ENCODE results near the gene GRAP2.
"Not testable (repeated sequence)": the region's sequence is repeated elsewhere in the genome, so short reads cannot be mapped to it uniquely, and the experiment has no call there.

The GRAP2 gene

GRCh38 chr22:39946126-39946502 is 45.2 kb downstream of the GRAP2 start:
- DNase-seq (ENCODE audit: low spot score): no peak

GRCh38 chr22:39946503-39947219 is 45.8 kb downstream of the GRAP2 start:
- no peak for DNase-seq (ENCODE audit: low spot score)

- no peak for DNase-seq (ENCODE audit: low spot score)
Observed at GRCh38 chr22:39947220-39948216, 46.6 kb downstream of the GRAP2 start.

- no peak for DNase-seq (ENCODE audit: low spot score)
Observed at GRCh38 chr22:39949964-39950737, 49.3 kb downstream of the GRAP2 start.

- DNase-seq (ENCODE audit: low spot score): not testable (repeated sequence)
Observed at GRCh38 chr22:39951603-39952293, 50.9 kb downstream of the GRAP2 start.

- no peak for DNase-seq (ENCODE audit: low spot score)
Observed at GRCh38 chr22:39952347-39952746, 51.5 kb downstream of the GRAP2 start.

- no peak for DNase-seq (ENCODE audit: low spot score)
Observed at GRCh38 chr22:39953101-39953500, 52.2 kb downstream of the GRAP2 start.

- no peak for DNase-seq (ENCODE audit: low spot score)
Observed at GRCh38 chr22:39954584-39955055, 53.7 kb downstream of the GRAP2 start.

- no peak for DNase-seq (ENCODE audit: low spot score)
Observed at GRCh38 chr22:39955675-39956074, 54.8 kb downstream of the GRAP2 start.

GRCh38 chr22:39956932-39957664 is 56.2 kb downstream of the GRAP2 start:
- no peak for DNase-seq (ENCODE audit: low spot score)

- no peak for DNase-seq (ENCODE audit: low spot score)
Observed at GRCh38 chr22:39958009-39958711, 57.3 kb downstream of the GRAP2 start.

GRCh38 chr22:39958949-39959639 is 58.2 kb downstream of the GRAP2 start:
- no peak for DNase-seq (ENCODE audit: low spot score)

- DNase-seq (ENCODE audit: low spot score): peak; percentile 75
Observed at GRCh38 chr22:39959640-39960447, 59.0 kb downstream of the GRAP2 start, which contains the start of gene TMA7B. Gene TMA7B, plus strand, starts transcription at chr22:39960397. Its CDS starts 3,978 bp downstream, at chr22:39964375.

- DNase-seq (ENCODE audit: low spot score): peak; percentile 35
Observed at GRCh38 chr22:39960791-39961746, 60.2 kb downstream of the GRAP2 start.

- no peak for DNase-seq (ENCODE audit: low spot score)
Observed at GRCh38 chr22:39962071-39962470, 61.2 kb downstream of the GRAP2 start.

GRCh38 chr22:39965748-39966147 is 64.9 kb downstream of the GRAP2 start:
- DNase-seq (ENCODE audit: low spot score): no peak

GRCh38 chr22:39966470-39966869 is 65.6 kb downstream of the GRAP2 start:
- no peak for DNase-seq (ENCODE audit: low spot score)
